ENCODE measurements around the gene ABHD17A.

ABHD17A gene

GRCh38 chr19:1860821-1861598, 24.3 kb downstream of the ABHD17A start:
- DNase-seq, result no peak
- TF ChIP-seq POLR2A (IDR thresholded peaks at IDR 0.05; ENCODE audit: low read length), result no peak
- no peak for TF ChIP-seq GATA1 (IDR thresholded peaks at IDR 0.05; ENCODE audit: low read depth, low read length)

- peak; percentile 33 for TF ChIP-seq POLR2A (IDR thresholded peaks at IDR 0.05; ENCODE audit: low read length)
- no peak for TF ChIP-seq GATA1 (IDR thresholded peaks at IDR 0.05; ENCODE audit: low read depth, low read length)
- peak; percentile 89 to 91 for DNase-seq
Observed at GRCh38 chr19:1860042-1860775, 25.1 kb downstream of the ABHD17A start.

GRCh38 chr19:1859331-1859781, 25.9 kb downstream of the ABHD17A start:
- TF ChIP-seq POLR2A (IDR thresholded peaks at IDR 0.05; ENCODE audit: low read length) (no peak), GATA1 (IDR thresholded peaks at IDR 0.05; ENCODE audit: low read depth, low read length) (no peak)
- DNase-seq, result peak in 1 of 2 experiments; percentile 54

DNA sequence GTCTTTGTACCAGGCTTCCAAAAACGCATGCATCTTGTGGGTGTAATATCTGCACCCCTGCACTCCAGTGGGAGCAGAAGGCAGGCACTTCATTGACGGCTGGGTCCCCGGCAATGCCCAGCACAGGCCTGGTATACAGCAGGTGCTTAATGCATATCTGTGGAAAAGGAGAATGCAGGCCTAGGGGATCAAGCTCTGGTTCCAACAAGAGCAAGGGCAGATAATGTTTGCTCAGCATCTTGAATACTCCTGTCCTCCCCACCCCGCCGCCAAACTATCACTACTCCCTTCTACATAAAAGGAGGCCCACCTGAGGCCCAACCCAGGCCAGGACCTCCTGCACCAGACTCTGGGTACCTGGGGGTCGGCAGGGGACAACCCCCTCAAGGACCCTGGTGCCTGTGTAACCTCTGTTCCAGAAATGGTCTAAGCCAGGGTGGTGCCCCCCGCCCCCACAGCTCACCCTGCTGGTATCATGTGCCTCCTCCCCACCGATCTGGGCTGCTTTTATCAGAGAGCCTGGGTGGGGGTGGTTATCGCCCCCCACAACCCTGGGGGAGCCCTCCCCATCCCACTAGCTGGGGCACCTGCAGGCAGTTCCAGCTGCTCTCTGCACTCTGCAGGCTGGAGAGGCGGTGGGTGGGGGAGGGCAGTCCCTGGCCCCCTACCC, 26.7 kb downstream of the ABHD17A start:
- peak; percentile 74 to 85 for DNase-seq
- no peak for TF ChIP-seq POLR2A (IDR thresholded peaks at IDR 0.05; ENCODE audit: low read length)
- TF ChIP-seq GATA1 (IDR thresholded peaks at IDR 0.05; ENCODE audit: low read depth, low read length), result no peak

DNA sequence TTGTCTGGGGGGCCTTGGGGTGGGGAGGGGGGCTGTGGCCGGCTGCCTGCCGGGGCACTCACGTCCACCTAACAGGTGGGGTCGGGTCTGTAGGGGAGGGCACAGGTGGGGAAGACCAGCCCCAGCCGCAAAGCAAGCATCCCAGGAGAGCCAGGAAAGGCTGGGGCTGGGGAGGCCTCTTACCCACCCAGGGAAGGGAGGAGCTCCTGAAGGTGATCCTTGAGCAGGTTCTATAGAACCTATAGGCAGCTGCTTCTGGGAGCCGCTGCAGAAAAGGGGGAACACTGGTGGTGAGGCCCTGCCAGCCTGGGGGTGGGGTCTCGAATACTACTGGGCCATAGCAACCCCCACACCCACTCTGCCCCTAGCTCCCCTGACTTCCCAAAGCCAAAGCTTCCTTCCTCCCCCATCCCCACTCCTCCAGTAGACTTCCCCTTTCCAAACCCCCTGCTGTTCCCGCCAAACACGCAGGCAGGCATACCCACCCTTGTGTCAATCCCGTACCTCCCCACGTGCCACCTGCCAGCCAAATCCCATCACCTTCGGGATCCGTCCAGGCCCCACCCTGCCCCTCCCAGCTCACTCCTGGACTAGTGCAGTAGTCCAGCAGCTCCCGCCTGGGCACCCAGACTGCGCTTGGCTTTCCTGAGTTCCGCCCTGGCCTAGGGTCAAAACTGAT, 27.5 kb downstream of the ABHD17A start:
- no peak for DNase-seq

DNA sequence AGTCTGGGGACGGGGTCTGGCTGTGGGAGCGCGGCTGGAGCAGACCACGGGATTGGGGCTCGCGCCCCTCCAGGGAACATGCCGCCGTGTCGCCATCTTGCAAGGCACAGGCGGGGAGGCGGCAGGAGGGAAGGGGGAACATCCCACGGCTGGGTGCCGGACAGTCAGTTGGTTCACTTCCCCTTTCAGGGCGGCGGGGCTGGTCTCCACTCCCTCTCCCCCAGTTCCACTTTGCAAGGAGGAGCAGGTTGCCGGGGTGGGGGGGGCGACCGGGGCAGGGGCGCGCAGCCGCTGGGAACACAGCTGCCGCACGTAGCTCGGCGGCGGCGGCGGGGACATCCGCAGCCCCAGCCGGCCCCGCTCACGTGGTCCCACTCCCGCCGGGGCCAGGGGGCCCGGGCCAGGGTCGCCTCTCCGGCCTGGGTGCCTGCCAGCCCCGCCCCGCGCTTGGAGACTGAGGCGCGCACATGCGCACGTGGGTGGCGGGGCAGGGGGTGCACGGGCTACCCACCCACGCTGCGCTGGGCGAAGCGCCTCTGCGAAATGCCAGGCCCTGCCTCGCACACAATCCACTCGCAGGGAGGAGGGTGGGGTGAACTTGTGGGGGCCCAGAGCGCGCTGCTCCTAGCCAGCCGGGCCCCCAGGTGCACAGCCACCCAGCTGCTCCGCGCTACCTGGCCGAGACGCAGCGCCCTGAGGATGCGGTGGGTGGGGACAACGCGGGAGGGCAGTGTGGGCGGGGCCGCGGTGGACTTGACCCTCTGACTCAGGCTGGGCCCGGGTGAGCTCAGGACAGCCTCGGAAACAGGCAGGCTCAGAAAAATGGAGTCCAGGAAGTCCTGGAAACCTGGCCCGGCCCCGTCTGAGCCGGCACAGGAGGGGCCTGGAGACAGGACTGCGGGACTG, 28.3 kb downstream of the ABHD17A start:
- no peak for TF ChIP-seq GATA1 (IDR thresholded peaks at IDR 0.05; ENCODE audit: low read depth, low read length)
- no peak for TF ChIP-seq POLR2A (IDR thresholded peaks at IDR 0.05; ENCODE audit: low read length)
- peak; percentile 82 to 89 for DNase-seq

More for the DNA sequence above, 27.5 kb downstream of the ABHD17A start:
- TF ChIP-seq POLR2A (IDR thresholded peaks at IDR 0.05; ENCODE audit: low read length), result no peak
- no peak for TF ChIP-seq GATA1 (IDR thresholded peaks at IDR 0.05; ENCODE audit: low read depth, low read length)

GRCh38 chr19:1856345-1856697, 29.0 kb downstream of the ABHD17A start:
- no peak for TF ChIP-seq GATA1 (IDR thresholded peaks at IDR 0.05; ENCODE audit: low read depth, low read length)
- TF ChIP-seq POLR2A (IDR thresholded peaks at IDR 0.05; ENCODE audit: low read length), result no peak
- no peak for DNase-seq

DNA sequence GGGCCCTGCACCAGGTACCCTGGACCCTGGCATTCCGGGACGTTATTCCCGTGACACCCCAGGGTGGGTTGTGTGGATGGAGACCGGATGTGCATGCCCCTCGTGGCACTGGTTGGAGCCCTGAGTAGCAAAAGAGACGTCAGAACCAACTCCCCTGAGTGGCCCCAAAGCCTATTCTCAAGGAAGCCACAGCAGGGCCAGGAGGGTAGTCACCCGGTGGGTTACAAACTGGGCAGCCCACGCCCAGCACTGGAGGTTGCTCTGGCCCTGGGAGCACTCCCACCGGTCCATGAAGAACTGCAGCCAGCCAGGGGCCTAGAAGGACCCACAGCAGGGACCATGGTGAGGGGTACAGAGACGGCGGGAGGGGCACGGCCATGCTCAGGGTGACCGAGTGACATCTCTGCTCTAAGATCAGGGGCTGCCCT, 29.5 kb downstream of the ABHD17A start:
- TF ChIP-seq POLR2A (IDR thresholded peaks at IDR 0.05; ENCODE audit: low read length) (peak; percentile 49), GATA1 (IDR thresholded peaks at IDR 0.05; ENCODE audit: low read depth, low read length) (no peak)
- peak in 1 of 2 experiments; percentile 69 for DNase-seq

- TF ChIP-seq GATA1 (IDR thresholded peaks at IDR 0.05; ENCODE audit: low read depth, low read length) (no peak), POLR2A (IDR thresholded peaks at IDR 0.05; ENCODE audit: low read length) (peak; percentile 85)
- peak; percentile 97 to 98 for DNase-seq
Observed at GRCh38 chr19:1855040-1855827, 30.1 kb downstream of the ABHD17A start.

DNA sequence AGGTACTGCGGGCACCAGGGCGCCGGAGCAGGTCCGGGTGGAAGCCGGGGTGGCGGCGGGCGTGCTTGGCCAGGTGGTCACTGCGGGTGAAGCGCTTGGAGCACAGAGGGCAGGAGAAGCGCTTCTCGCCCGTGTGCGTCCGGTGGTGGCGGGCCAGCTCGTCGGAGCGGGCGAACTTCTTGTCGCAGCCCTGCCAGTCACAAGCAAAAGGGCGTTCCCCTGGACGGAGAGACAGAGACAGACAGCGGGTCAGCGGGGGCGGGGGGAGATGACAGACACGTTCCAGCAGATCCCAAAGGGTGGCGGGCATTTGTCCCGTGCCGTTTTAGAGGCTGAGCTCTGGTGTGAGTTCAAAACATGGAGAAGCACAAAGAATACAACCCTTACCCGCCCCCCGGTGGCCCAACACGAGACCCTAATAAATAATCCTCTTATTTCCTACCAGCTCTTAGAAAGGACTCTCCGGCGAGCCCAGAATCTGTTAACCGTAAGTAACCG, 30.7 kb downstream of the ABHD17A start:
- DNase-seq, result peak; percentile 73 to 80
- TF ChIP-seq POLR2A (IDR thresholded peaks at IDR 0.05; ENCODE audit: low read length), result no peak

GRCh38 chr19:1854039-1854541, 31.2 kb downstream of the ABHD17A start:
- DNase-seq, result no peak

More at GRCh38 chr19:1854039-1854541, 31.2 kb downstream of the ABHD17A start:
- TF ChIP-seq POLR2A (IDR thresholded peaks at IDR 0.05; ENCODE audit: low read length), result no peak
- no peak for TF ChIP-seq GATA1 (IDR thresholded peaks at IDR 0.05; ENCODE audit: low read depth, low read length)
